H54 (cell line): ENCODE results near the gene COP1.
A peak's percentile ranks its signal among the peaks of the same experiment; 100 is the strongest.
"Not testable (repeated sequence)": the region's sequence is repeated elsewhere in the genome, so short reads cannot be mapped to it uniquely, and the experiment has no call there.

Experiments used
- DNase-seq: peaks from one replicate; pipeline ENCODE4 v3.0.0; 2011; ENCODE audit warnings: low spot score, mixed read lengths; ENCODE audit not compliant: insufficient read length
- FAIRE-seq: peaks from 3 replicates; lab custom pipeline; 2011; peaks lifted over from hg19 to GRCh38; lab: Jason Lieb, UNC
- POLR2A ChIP-seq: IDR thresholded peaks from 2 replicates; pipeline ENCODE4 v1.6.1; 2011; ENCODE audit warnings: low read depth, mild to moderate bottlenecking, low read length

The COP1 gene

GRCh38 chr1:176206961-176207902 is at the start of gene COP1:
Gene COP1, minus strand, starts transcription at chr1:176207286. Its CDS starts 308 bp downstream, at chr1:176206978.
- peak; percentile 81 for FAIRE-seq
- DNase-seq: peak; percentile 90
- TF ChIP-seq POLR2A: peak; percentile 91

- DNase-seq (no peak), FAIRE-seq (no peak)
- no peak for TF ChIP-seq POLR2A
Observed at GRCh38 chr1:176252191-176252590, 45.1 kb upstream of the COP1 start.

GRCh38 chr1:176244851-176245250 is 37.8 kb upstream of the COP1 start:
- FAIRE-seq: no peak
- no peak for DNase-seq
- no peak for TF ChIP-seq POLR2A

- no peak for FAIRE-seq
Observed at GRCh38 chr1:176243746-176244145, 36.7 kb upstream of the COP1 start.

GRCh38 chr1:176241385-176242015 is 34.4 kb upstream of the COP1 start:
- FAIRE-seq (peak; percentile 97), DNase-seq (peak; percentile 4)
- TF ChIP-seq POLR2A: no peak

More at GRCh38 chr1:176243746-176244145, 36.7 kb upstream of the COP1 start:
- DNase-seq: no peak
- no peak for TF ChIP-seq POLR2A

GRCh38 chr1:176233657-176234056 is 26.6 kb upstream of the COP1 start:
- DNase-seq, FAIRE-seq: not testable (repeated sequence)

- FAIRE-seq (no peak), DNase-seq (no peak)
- no peak for TF ChIP-seq POLR2A
Observed at GRCh38 chr1:176227579-176227978, 20.5 kb upstream of the COP1 start.

- FAIRE-seq: no peak
- no peak for TF ChIP-seq POLR2A
- DNase-seq: no peak
Observed at GRCh38 chr1:176225911-176226310, 18.8 kb upstream of the COP1 start.

- no peak for FAIRE-seq
- DNase-seq: no peak
- TF ChIP-seq POLR2A: no peak
Observed at GRCh38 chr1:176225479-176225875, 18.4 kb upstream of the COP1 start.

GRCh38 chr1:176222196-176222595 is 15.1 kb upstream of the COP1 start:
- no peak for TF ChIP-seq POLR2A
- no peak for FAIRE-seq
- no peak for DNase-seq

GRCh38 chr1:176220100-176220689 is 13.1 kb upstream of the COP1 start:
- TF ChIP-seq POLR2A: no peak
- DNase-seq (no peak), FAIRE-seq (no peak)

GRCh38 chr1:176217461-176218099 is 10.5 kb upstream of the COP1 start:
- DNase-seq (no peak), FAIRE-seq (no peak)
- TF ChIP-seq POLR2A: no peak

GRCh38 chr1:176216031-176216430 is 8.9 kb upstream of the COP1 start:
- DNase-seq (no peak), FAIRE-seq (no peak)
- no peak for TF ChIP-seq POLR2A
